HepG2 (cell line): ENCODE data around the gene CECR2. TPM values are rescaled to one million over a fixed set of nuclear protein-coding genes. Genes with fewer than 3 reads are reported as not detected.

Experiments
- ATAC-seq: fragments of 200-7000 bp; cut with Tn5 transposase; 3 replicates; pipeline ENCODE4 v1.9.1; 2020; ENCODE audit warnings: mild to moderate bottlenecking, moderate library complexity
- BruUV-seq: library from RNA; stranded (reverse); fragments of 400-500 nt; replicated peaks from 2 replicates; lab custom pipeline; 2021; lab: Mats Ljungman, UMichigan
- CTCF ChIA-PET: fragments of 300-600 bp; formaldehyde crosslinking; extraction: SDS; loops from one replicate; lab custom pipeline; 2021; ENCODE audit warnings: low total read pairs, inconsistent platforms, low intra/inter-chr PET ratio; lab: Yijun Ruan, JAX
- POLR2A ChIA-PET: fragments of 350-600 bp; sonication (Branson Sonifier 250); formaldehyde crosslinking; loops from one replicate; lab custom pipeline; 2020; ENCODE audit warnings: antibody characterized with exemption, inconsistent platforms; lab: Yijun Ruan, JAX
- DNase-seq: peaks from one replicate; pipeline ENCODE4 v3.0.0-alpha.2; 2015; ENCODE audit warnings: low spot score
- FAIRE-seq: peaks from 3 replicates; lab custom pipeline; 2011; peaks lifted over from hg19 to GRCh38; lab: Jason Lieb, UNC
- H2AFZ ChIP-seq: one replicate; pipeline ENCODE4 v1.6.1; 2011; ENCODE audit warnings: low read length, inconsistent platforms
- H3K27ac ChIP-seq: fragments of 300-600 bp; 3 replicates; pipeline ENCODE4 v1.8.0; 2011; ENCODE audit warnings: mixed run types, mild to moderate bottlenecking, mixed read lengths, low read length, inconsistent platforms; ENCODE audit not compliant: insufficient read depth; ENCODE audit errors: extremely low read length
- H3K27me3 ChIP-seq, 2 experiments: fragments of 200-600 bp in 1 of 2; 2 replicates in 1 of 2; 3 replicates in 1 of 2; pipeline versions ENCODE4 v1.6.0 to v1.8.0; 2011; ENCODE audit warnings: low read length in 2 of 2, mild to moderate bottlenecking in 2 of 2, moderate library complexity in 2 of 2, inconsistent platforms in 1 of 2; ENCODE audit not compliant: insufficient read depth in 2 of 2, control insufficient read depth in 1 of 2
- H3K36me3 ChIP-seq, 2 experiments: fragments of 200-600 bp in 1 of 2; replicated peaks in 1 of 2; 2 replicates in 1 of 2; 3 replicates in 1 of 2; pipeline versions ENCODE4 v1.5.1 to v1.8.0; 2011; ENCODE audit warnings: low read length in 2 of 2, inconsistent platforms in 1 of 2; ENCODE audit not compliant: insufficient read depth in 2 of 2, control insufficient read depth in 1 of 2
- H3K4me1 ChIP-seq: 2 replicates; pipeline ENCODE4 v1.5.1; 2012; ENCODE audit warnings: low read length, inconsistent platforms; ENCODE audit not compliant: insufficient read depth
- H3K4me2 ChIP-seq: 2 replicates; pipeline ENCODE4 v1.6.0; 2011; ENCODE audit warnings: low read depth, low read length, inconsistent platforms
- H3K4me3 ChIP-seq, 3 experiments: fragments of 200-600 bp in 1 of 3; sonication (generic), shearing (Covaris generic) in 1 of 3; replicated peaks in 1 of 3; 2 replicates each; pipeline ENCODE4 v1.5.1; 2011 to 2016; ENCODE audit warnings: low read length in 3 of 3, inconsistent platforms in 2 of 3, low read depth in 2 of 3, mild to moderate bottlenecking in 2 of 3, control low read depth in 1 of 3, mixed read lengths in 1 of 3; ENCODE audit not compliant: insufficient read depth in 1 of 3
- H3K79me2 ChIP-seq: one replicate; pipeline ENCODE4 v1.6.1; 2011; ENCODE audit warnings: low read length, inconsistent platforms; ENCODE audit not compliant: insufficient read depth
- H3K9ac ChIP-seq: 2 replicates; pipeline ENCODE4 v1.6.0; 2011; ENCODE audit warnings: mild to moderate bottlenecking, low read depth, low read length, inconsistent platforms; ENCODE audit not compliant: insufficient read depth
- H3K9me3 ChIP-seq: 2 replicates; pipeline ENCODE4 v1.5.1; 2012; ENCODE audit warnings: mild to moderate bottlenecking, low read length
- H4K20me1 ChIP-seq: 2 replicates; pipeline ENCODE4 v1.6.0; 2011; ENCODE audit warnings: inconsistent platforms, mild to moderate bottlenecking, low read length, moderate library complexity; ENCODE audit not compliant: insufficient read depth
- AKNA ChIP-seq: sonication (generic); formaldehyde crosslinking; IDR thresholded peaks from 2 replicates; pipeline ENCODE4 v1.4.0; 2020; ENCODE audit warnings: missing genetic modification reagents, borderline replicate concordance
- CCAR2 ChIP-seq: fragments of 200-400 bp; formaldehyde crosslinking; optimal IDR thresholded peaks from 2 replicates; pipeline ENCODE3; 2018; ENCODE audit warnings: low read depth, mild to moderate bottlenecking, low read length, moderate library complexity
- SETDB1 ChIP-seq: sonication (generic); formaldehyde crosslinking; IDR thresholded peaks from 2 replicates; pipeline ENCODE4 v1.5.1; 2020; ENCODE audit warnings: missing genetic modification reagents, mild to moderate bottlenecking, borderline replicate concordance
- ZBTB3 ChIP-seq: sonication (generic); formaldehyde crosslinking; IDR thresholded peaks from 2 replicates; pipeline ENCODE4 v1.4.0; 2020; ENCODE audit warnings: low read depth, mild to moderate bottlenecking, moderate library complexity, missing genetic modification reagents, borderline replicate concordance
- ZNF275 ChIP-seq: sonication (generic); formaldehyde crosslinking; IDR thresholded peaks from 2 replicates; pipeline ENCODE4 v1.8.0; 2022; ENCODE audit warnings: missing genetic modification reagents, mild to moderate bottlenecking, inconsistent platforms, borderline replicate concordance
- ZNF720 ChIP-seq: sonication (generic); formaldehyde crosslinking; IDR thresholded peaks from 2 replicates; pipeline ENCODE4 v1.4.0; 2020; ENCODE audit warnings: missing genetic modification reagents
- ZNF788 ChIP-seq: sonication (generic); formaldehyde crosslinking; IDR thresholded peaks from 2 replicates; pipeline ENCODE4 v1.5.0; 2020; ENCODE audit warnings: mild to moderate bottlenecking, missing genetic modification reagents, borderline replicate concordance
- ZNF839 ChIP-seq: sonication (generic); formaldehyde crosslinking; IDR thresholded peaks from 2 replicates; pipeline ENCODE4 v1.4.0; 2020; ENCODE audit warnings: missing genetic modification reagents, mild to moderate bottlenecking, borderline replicate concordance
- whole genome bisulfite sequencing: methylation state at CpG from one replicate; pipeline ENCODE4 v1.1.6; 2017; ENCODE audit warnings: low lambda C conversion rate; 5-methylcytosine and 5-hydroxymethylcytosine counted together
- in situ Hi-C: cut with HindIII; loops from 2 replicates; pipeline ENCODE4 v1.10.0; 2017; ENCODE audit warnings: low pct_unique_long_range_greater_than_20kb; ENCODE audit not compliant: extremely low pct_ligation_motif_present
- intact Hi-C: fragments of 100-400 bp; cut with micrococcal nuclease; formaldehyde crosslinking; loops from one replicate; pipeline ENCODE4 v1.10.0; 2022; ENCODE audit not compliant: unreplicated experiment
- polyA plus RNA-seq, 8 experiments: library from polyadenylated mRNA; depleted of rRNA in 3 of 8; stranded (reverse) in 7 of 8; unstranded in 1 of 8; fragments of >200 nt; fragmentation: Illumina TruSeq in 4 of 8; extraction: Trizol in 4 of 8; gene quantifications; 2 replicates each; pipeline versions ENCODE4 v1.2.1 to v1.2.3, GENCODE V29; 2011 to 2016; ENCODE audit warnings: low read depth in 4 of 8, missing spikeins in 1 of 8, mixed read lengths in 1 of 8; ENCODE audit not compliant: insufficient read depth in 1 of 8
- total RNA-seq, 5 experiments: library from RNA; depleted of rRNA; stranded (reverse); fragments of >200 nt; fragmentation: Illumina TruSeq; extraction: Trizol; gene quantifications; 2 replicates each; pipeline ENCODE4 v1.2.3, GENCODE V29; 2016; ENCODE audit warnings: low read depth in 1 of 5
- TF ChIP-seq, protein P1 (sequence below): IDR thresholded peaks from 2 replicates; pipeline ENCODE4 v1.6.1; 2018; ENCODE audit warnings: missing genetic modification reagents

CECR2 gene
- total and polyA plus RNA-seq, 2 of the 13 experiments (the other 11 are each of a cell fraction or from before 2014, with no cell fraction given), result not detected

- TF ChIP-seq AKNA (CRISPR knock-in tag) (no peak), ZNF788 (CRISPR knock-in tag) (no peak), SETDB1 (CRISPR knock-in tag) (no peak)
Measured at GRCh38 chr22:17548756-17549035, 179.4 kb downstream of the CECR2 start (continued).

DNA sequence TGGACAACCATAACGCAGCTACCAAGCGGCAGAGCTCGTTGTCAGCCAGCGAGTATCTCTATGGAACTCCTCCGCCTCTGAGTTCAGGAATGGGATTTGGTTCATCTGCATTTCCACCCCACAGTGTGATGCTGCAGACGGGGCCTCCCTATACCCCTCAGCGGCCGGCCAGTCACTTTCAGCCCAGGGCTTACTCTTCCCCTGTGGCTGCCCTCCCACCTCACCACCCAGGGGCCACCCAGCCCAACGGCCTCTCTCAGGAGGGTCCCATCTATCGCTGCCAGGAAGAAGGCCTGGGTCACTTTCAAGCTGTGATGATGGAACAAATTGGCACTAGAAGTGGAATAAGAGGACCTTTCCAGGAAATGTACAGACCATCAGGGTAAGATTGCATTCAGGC is 179.9 kb downstream of the CECR2 start:
- FAIRE-seq, result no peak
- ChIA-PET POLR2A (no interaction called here), CTCF (no interaction called here)
- H4K20me1 ChIP-seq, result no peaks in the 10 kb centered on the region
- no peak overlapping the region for H3K9ac ChIP-seq
- BruUV-seq, result no TSS peak
- in situ Hi-C loops, result no loop called here
- no peak for DNase-seq
- no peaks in the 10 kb centered on the region for H3K4me1 ChIP-seq
- intact Hi-C loops, result no loop called here
- H3K4me2 ChIP-seq, result no peak overlapping the region
- no peak overlapping the region for H3K27ac ChIP-seq
- 21% methylated on average over 7 of the region's 10 CpGs for WGBS
- H3K79me2 ChIP-seq, result no peaks in the 10 kb centered on the region
- no peak overlapping the region for H3K4me3 ChIP-seq
- ATAC-seq, result peak; percentile 23; the same call in 1 of the 3 replicates
- no peaks in the 10 kb centered on the region for H3K36me3 ChIP-seq
- H2AFZ ChIP-seq, result no peak overlapping the region
- TF ChIP-seq ZBTB3 (CRISPR knock-in tag), result no peak
- no peak for TF ChIP-seq ZNF720 (CRISPR knock-in tag)
- TF ChIP-seq ZNF275 (CRISPR knock-in tag), result no peak
- TF ChIP-seq CCAR2, result no peak
- TF ChIP-seq ZNF839 (CRISPR knock-in tag), result no peak
- TF ChIP-seq, protein P1, sequence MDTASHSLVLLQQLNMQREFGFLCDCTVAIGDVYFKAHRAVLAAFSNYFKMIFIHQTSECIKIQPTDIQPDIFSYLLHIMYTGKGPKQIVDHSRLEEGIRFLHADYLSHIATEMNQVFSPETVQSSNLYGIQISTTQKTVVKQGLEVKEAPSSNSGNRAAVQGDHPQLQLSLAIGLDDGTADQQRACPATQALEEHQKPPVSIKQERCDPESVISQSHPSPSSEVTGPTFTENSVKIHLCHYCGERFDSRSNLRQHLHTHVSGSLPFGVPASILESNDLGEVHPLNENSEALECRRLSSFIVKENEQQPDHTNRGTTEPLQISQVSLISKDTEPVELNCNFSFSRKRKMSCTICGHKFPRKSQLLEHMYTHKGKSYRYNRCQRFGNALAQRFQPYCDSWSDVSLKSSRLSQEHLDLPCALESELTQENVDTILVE (CRISPR knock-in tag), result no peak
- H3K9me3 ChIP-seq, result no peaks in the 10 kb centered on the region
- peaks cover 2 to 44% of the 10 kb centered on the region in 2 experiments; a peak in 4 of 5 replicates for H3K27me3 ChIP-seq
